HL-60/S4 treated with phorbol 12-myristate 13-acetate at 8.2 ng/mL for 4 days and 3 days (cell line): Measurements from ENCODE around the gene MEGF11.
"Not testable (repeated sequence)": the region's sequence is repeated elsewhere in the genome, so short reads cannot be mapped to it uniquely, and the experiment has no call there.

Source experiments
- in situ Hi-C: fragments of 300-500 bp; cut with MboI; formaldehyde crosslinking; loops from 2 replicates; pipeline ENCODE4 v1.15.0; 2022; ENCODE audit warnings: low sequenced_read_pairs

MEGF11 gene

DNA sequence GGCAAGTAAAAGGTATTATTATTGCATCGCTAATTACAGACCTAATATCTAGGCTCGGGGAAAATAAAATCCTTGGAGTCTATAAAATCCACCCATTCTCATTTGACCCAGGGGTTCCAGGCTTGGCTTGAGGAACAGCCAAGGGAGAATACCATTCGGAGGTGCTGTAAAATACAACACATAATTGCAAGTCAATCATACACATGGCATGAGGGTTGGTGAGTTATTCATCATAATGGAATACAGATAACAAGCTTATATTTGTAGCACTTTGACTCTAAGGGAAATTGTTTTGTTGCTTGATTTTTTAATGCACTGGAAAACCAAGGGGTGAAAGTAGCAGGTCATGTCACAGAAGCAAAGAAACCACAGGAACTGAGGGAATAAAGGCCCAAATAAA lies 23.0 kb upstream of the MEGF11 start:
- in situ Hi-C loops: no loop called here

DNA sequence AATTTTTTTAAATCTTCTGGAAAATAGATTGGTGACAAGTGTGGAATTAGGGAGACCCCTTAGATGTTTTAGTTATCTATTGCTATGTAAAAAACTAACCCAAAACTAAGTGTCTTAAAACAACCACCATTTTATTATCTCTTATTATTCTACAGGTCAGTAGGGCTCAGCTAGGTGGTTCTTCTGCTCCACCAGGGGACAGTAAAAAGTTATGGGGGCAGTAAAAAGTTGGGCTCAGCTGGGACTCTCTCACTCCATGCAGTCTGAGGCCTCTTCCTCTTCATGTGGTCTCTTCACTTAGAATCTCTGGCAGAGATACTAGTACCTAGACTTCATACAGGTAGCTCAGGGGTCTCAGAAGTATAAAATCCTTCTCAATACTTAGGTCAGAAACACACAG lies 21.8 kb upstream of the MEGF11 start:
- in situ Hi-C loops: no loop called here

DNA sequence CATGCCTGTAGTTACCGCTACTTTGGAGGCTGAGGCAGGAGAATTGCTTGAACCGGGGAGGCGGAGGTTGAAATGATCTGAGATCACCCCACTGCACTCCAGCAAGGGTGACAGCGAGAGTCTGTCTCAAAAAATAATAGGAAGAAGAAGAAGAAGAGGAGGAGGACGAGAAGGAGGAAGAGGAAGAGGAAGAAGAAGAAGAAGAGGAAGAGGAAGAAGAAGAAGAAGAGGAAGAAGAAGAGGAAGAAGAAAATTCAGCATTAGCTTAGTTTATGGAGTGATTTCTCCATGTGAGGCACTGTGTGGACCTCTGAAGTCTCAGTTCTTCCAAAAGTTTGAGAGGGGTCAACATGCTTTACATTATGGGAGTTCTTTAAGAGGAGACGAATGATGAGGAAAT lies 17.4 kb upstream of the MEGF11 start:
- in situ Hi-C loops: no loop called here

DNA sequence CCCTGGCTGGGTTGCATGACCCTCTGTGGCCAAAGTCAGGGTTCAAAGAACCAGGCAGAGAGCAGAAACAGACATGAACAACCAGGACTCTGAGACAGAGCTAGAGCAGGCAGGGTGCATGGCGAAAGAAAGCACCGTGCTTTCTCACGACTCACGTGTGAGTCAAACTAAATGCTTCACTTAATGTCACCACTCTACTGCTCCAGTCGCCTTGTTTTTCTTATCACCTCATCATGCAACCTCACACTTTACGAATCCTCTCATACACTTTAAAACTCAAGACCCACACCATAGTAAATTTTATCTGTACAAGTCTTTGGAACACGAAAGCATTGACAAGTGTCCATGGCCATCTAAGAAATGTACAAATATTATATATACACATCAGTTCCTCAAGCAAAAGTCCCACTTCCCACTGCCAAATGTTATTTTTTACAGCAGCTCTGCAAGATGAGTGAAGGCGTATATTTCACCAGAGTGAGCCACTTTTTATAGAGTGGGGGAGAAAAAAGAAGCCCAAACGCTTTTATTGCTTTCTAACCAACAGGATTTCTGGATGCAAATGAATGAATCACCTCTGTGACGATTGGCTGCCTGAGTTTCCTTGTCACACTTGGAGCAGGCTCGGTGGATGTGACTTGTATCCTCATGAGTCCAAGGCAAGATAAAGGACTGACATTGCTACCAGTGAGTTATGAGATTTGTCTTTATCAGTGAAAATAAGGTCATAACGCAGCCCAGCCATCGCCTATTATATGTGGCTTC lies 16.0 kb upstream of the MEGF11 start:
- in situ Hi-C loops: no loop called here

DNA sequence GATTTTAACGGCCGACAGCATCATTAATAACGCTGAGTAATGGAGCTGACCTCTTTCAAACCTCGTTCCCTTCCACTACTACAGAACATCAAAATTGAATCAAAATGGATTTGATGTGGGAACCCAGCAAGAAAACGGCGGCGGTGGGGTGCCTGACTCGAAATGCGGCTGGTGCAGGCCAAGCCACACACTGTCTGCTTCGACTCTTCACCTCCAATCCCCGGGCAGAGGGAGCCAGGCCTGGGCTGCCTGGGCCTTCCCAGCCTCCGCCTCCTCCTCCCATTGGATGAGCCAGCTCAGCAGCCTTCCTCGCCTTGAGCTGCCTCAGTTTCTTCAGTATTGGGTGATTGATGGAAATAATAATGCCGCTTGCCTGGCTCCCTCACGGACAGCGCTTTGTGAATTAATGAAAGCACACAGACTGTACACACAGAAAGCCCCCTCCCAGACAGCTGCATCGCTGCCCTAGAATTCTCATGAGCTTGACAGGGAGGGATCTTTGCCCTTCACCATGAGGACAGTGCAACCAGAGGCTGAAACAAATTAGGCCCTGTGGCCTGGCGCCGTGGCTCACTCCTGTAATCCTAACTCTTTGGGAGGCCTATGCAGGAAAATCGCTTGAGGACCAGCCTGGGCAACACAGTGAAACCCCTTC lies 11.4 kb upstream of the MEGF11 start:
- in situ Hi-C loops: no loop called here

DNA sequence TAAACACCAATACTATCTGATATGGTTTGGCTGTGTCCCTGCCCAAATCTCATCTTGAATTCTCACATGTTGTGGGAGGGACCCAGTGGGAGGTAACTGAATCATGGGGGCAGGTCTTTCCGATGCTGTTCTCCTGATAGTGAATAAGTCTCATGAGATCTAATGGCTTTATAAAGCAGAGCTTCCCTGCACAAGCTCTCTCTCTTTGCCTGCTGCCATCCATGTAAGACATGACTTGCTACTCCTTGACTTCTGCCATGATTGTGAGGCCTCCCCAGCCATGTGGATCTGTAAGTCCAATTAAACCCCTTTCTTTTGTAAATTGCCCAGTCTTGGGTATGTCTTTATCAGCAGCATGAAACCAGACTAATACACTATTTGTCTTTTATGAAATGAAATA lies 9.3 kb upstream of the MEGF11 start:
- in situ Hi-C loops: not testable (repeated sequence)

DNA sequence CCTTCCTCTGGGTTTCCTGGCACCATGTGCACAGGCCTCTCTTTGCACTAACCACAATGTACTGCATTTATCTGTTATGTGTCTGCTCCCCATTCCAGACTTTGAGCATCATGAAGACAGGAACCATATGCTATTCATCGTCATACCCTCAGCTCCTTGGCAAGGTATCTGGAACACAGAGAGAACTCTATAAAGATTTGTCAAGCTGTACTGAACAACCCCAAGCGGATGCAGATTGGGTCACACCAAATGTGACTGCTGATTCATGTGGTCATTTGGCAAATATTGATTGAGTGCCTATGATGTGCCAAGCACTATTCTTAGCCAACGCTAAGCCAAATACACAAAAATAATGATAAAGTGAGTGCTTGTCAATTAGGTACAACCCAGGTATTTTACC lies 7.5 kb upstream of the MEGF11 start:
- in situ Hi-C loops: no loop called here

DNA sequence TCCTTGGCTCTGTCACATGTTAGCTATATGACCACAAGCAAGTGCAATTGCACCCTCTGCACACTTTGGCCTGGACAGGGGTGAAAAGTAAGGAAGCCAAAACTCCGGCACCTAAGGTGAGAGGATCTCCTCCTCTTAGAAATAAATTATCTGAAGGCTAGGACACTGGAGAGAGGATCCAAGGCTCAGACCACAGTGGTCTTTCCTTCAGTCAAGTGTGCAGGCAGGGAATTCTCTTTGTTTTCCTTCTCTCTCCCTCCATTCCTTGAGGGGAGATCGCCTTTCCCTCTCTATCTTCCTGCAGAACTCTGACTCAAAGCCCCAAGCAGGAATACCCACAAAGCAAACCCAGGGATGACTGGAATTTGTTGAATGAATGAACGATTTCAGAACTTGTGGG lies 3.1 kb upstream of the MEGF11 start:
- in situ Hi-C loops: no loop called here

DNA sequence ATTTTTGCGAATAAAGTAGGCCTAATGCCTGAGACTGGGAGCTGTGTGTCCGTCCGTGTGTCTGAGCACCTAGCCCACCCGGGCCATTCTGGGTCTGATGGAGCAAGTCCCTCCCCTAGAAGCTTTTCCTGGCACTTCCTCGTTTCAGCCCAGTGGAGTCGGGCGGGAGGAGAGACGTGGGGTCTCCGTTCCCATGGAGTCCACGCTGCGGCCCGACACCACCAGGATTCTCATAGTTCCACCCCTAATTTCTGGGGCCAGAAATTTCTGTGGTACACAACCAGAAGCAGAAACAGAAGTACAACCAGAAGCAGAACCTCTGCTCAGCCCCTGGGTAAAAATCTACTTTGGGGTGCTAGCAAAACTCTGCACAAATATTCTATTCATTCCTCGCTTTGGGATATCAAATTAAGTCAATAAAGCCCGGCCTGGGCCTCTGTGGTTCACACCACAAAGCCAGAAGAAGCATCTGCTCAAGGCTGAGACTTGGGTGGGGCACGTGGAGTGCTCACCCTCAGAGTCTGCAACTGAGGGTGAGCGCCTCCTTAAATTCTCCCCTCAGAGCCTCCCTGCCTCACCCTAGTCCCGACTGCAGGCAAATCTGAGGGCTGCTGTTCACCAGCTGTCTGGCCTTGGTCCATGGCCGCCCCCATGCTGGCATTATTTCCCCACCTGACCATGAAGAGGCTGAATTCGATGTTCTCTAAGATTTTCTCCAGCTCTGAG lies 1.6 kb upstream of the MEGF11 start:
- in situ Hi-C loops: no loop called here

DNA sequence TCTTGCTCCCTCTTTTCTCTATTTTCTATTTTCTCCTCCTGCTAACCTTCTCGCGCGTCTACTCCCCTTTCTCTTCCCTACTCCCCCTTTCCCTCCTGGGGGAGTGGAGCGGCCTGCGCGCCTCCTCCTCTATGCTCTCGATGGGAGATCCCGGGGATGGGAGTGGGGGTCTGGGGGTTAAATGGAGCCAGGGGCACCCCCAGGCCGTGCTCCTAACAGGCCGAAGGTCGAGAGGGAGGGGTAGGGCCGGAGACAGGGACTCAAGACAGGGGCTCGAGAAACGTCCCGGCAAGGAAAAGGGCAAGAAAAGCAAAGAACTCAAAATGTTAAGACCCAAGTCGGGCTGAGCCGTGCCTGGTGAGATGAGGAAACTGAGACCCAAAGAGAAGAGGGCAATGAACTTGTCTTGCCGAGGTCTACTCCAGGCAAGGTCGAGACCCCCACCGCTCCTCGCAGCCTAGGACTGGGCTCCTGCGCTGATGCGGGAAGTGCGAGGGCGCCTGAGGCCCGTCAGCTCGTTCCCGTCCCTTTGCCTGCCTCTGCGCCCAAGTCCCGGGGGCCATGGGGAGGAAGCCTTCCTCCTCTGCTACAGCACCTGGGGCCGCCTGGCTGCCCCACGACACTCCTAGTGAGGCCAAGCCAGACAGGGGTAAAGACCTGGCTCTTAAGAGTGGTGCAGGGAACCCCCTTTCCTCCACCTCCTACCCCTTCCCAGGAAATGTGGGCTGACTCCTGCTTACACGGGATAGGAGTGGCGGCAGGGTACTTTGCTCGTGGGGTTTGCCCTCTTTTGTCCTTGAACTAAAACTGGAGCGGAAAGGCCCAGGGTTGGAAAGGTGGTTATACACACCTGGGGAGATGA lies 770 bp upstream of the MEGF11 start:
- in situ Hi-C loops: no loop called here

DNA sequence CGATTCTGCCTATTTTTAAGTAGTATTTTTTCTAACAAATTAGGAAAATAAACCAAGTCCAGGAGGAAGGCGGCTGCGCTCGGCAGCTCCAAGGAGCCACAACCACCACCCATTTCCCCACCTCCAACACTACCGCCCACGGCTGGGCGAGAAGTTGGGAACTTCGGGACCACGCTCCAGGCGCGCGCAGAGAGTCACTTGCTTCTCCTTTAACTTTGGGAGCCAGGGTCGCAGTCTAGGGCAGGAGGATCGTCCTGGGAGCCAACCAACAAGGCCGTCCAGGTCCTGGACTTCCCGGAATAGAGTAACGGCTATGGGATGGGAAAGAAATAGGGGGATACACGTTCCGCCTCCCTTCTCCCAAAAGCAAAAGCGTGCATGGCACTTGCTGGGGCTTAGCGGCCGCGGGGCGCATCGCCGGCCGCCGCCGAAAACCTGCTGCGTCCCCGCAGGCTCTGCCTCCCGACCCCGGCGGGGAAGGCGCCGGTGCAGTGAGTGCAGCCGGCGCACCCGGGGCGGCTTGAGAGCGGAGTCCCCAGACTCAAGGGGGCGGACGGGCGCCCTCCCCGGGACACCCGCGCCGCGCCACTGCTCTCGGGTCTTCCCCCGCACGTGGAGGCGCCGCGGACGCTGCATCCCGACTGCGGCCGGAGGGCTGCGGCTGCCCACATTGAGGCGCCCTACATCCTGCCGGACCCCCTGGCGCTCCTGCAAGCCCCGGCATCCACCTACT lies 699 bp downstream of the MEGF11 start:
- in situ Hi-C loops: no loop called here

DNA sequence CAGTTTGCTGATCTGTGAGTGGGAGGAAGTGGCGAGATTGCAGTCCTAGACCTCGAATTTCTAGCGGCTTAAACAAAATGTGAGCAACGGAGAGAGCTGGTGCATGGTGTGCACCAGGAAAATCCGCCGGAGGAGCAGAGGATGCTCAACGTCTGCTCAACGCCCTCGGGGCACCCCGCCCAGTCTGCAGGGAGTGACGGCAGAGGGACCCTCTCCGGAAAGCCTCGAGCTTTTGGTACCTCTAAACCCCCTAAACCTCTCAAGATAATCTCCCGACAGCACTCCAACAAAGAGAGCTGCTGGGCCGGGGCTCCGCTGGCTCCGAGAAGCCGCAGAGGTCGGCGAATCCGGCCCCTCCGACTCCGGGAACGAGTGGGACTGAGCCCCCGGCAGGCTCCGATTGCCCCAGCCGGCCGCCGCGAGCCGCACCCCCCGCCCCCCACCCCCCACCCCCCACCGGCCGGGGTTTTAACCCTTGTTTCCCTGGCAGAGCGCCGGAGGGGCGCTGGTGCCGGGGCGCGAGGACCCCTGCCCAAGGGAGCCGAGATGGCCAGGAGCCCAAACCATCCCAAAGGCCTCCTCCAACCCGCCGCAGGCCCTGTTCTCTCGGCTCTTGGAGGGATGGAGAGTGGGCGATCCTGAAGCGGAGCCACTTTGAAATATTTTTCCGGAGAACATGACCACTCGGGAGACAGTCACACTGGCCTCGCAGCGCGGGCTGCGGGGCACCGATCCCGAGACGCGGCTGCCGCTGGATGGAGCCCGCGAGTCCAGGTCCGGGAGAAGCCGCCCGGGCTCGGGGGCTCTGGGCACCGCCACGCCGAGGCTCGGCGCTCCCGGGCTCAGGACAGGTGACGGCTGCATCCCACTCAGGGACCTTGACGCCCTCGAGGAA lies 1.5 kb downstream of the MEGF11 start:
- in situ Hi-C loops: no loop called here

DNA sequence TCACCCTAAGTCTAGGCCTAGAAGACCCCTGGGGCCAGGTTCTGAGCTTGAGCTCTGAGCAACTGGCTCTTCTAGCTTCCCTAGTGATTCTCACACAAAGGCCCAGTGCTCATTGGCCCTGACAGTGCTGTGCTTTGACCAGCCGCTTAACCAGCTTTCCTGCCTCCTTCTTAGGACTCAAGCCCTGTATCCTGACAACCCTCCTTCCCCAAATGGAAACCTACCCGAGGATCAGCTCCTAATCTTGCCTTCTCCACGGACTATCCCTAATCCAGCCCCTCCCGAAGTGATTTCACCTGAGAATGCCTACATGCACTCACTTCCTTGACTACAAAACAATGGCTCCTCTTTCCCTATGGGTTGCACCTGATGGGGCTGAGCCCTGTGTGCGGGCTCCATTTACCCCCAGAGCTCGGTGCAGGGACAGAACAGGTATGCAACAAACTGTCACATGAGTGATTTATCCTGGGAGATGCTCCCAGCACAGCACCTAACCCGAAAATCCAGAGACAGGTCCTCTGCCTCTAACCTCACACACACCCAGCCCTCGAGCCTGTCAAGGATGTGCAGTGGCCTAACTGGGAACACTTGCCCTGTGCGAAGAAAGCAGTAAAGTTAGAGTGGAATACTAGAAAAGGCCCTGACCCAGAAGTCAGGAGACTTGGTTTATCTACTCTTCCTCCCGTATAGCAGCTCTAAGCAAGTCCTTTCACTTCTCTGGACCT lies 2.3 kb downstream of the MEGF11 start:
- in situ Hi-C loops: no loop called here

DNA sequence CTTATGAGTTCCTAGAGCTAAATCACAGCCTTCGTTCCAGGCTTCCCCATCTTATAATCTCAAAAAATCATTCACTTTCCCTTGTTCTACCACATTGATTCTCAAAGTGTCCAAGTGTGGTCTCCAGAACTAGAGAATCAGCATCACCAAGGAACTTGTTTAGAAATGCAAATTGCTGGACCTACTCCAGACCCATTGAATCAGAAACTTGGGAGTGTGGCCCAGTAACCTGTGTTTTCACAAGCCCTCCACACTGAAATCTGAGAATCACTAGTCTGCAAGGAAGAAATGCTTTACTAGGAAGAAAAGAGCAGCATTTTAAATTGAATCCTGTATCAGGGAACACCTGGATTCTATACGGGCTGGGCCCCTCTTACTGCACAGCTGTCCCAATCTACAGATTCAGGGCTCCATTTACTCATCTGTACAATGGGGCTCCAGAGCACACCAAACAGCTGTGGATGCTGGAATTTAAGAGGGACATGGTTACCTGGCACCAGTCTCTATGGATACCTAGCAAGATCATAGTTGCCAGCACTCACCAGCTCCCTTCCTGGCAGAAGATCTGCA lies 3.9 kb downstream of the MEGF11 start:
- in situ Hi-C loops: no loop called here

DNA sequence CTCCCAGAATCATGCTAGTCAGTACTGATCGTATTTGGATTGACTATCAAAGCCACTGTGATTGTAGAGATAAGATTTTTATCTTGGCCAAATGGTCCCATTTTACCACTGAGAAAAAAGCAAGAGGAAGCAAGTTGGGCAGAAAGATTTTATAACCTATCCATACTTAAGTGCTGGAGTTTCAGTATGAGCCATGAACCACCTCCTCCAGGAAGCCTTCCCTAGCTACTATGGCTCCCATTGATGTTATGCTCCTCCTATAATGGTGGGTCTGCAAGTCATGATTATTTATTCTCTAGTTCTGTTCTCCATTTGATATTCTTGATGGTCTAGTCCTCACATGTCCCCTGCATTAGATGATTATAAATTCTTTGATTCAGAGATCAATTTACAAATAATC lies 6.6 kb downstream of the MEGF11 start:
- in situ Hi-C loops: no loop called here

DNA sequence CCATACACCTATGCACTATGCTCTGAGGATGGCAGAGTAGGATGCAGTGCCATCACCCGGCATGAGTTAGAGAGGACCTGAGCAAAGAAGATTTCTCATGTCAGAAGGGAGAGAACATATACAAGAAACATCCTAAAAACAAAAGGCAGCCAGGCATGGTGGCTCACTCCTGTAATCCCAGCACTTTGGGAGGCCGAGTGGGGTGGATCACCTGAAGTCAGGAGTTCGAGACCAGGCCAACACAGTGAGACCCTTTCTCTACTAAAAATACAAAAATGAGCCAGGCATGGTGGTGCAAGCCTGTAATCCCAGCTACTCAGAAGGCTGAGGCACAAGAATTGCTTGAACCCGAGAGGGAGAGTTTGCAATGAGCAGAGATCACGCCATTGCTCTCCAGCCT lies 7.7 kb downstream of the MEGF11 start:
- in situ Hi-C loops: not testable (repeated sequence)

DNA sequence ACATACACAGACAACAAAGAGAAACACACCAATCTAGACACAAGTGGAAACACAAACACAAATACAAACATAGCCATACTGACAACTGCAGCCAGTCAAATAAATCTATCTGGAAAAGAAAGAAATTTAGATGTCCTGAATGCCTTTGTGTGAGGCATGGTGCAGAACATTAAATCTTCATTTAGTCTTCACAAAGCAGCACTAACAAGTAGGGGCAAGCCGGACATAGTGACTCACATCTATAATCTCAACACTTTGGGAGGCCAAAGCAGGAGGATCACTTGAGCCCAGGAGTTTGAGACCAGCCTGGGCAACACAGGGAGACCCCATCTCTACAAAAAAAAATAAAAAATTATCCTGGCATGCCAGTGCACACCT lies 11.7 kb downstream of the MEGF11 start:
- in situ Hi-C loops: no loop called here

DNA sequence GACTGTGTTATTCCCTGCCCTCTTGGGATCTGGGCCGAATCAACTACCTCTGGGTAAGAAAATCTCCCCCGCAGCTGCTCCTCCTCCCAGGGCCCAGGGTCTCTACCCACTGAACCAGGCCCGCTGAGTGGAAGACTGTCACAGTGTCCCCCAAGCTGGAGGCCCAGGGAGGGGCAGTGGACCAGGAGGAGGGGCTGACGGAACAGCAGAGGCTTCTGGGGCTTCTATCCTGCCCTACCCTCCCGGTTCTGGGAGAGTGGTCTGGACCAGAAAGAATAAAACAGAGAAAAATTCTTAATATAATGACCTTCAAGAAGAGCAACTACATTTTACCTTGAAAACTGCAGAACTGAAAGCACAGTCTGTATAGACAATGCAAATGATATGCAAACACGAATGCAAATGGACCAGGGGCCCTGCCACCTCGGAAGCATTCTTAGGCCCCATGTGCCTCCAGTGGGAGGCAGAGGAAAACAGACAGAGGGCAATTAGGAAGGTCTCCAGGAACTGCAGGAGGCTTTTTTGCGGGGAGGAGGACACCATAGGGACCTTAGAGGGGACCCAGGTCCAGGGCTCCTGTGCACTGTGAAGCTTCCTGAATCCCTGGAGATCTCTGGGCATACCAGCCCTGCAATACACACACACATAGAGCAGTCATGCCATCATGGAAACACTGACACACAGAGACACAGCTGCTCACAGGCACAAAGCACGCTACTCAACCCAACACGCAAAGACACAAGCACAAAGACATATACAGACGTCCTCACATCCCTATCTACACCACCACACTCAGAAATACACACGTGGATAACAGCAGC lies 12.3 kb downstream of the MEGF11 start:
- in situ Hi-C loops: no loop called here
